PC-9 (cell line): ENCODE data around the gene ACSM2B. TPM values are rescaled to one million over a fixed set of nuclear protein-coding genes. Genes with fewer than 3 reads are reported as not detected.
"Not testable (repeated sequence)": the region's sequence is repeated elsewhere in the genome, so short reads cannot be mapped to it uniquely, and the experiment has no call there.

Source experiments
- BruUV-seq: library from RNA; stranded (reverse); fragments of 400-500 nt; replicated peaks from 2 replicates; lab custom pipeline; 2021; lab: Mats Ljungman, UMichigan
- CTCF ChIA-PET: fragments of 300-600 bp; sonication (Branson Sonifier 250); formaldehyde crosslinking; loops from one replicate; lab custom pipeline; 2022; ENCODE audit warnings: antibody characterized with exemption; lab: Charles Lee
- POLR2A ChIA-PET: fragments of 300-600 bp; sonication (Branson Sonifier 250); formaldehyde crosslinking; loops from one replicate; lab custom pipeline; 2022; ENCODE audit warnings: antibody characterized with exemption; ENCODE audit not compliant: unreplicated experiment; lab: Charles Lee
- DNase-seq, 2 experiments: peaks; one replicate each; pipeline versions ENCODE4 v3.0.0 to v3.0.0-alpha.2; 2015 to 2022; ENCODE audit warnings: mixed read lengths in 1 of 2
- H2AFZ ChIP-seq: fragments of 200-600 bp; sonication (generic); 2 replicates; pipeline ENCODE4 v1.8.1; 2017; ENCODE audit warnings: antibody characterized with exemption
- H3F3A ChIP-seq: fragments of 200-600 bp; sonication (generic); 2 replicates; pipeline ENCODE4 v1.8.1; 2017; ENCODE audit warnings: antibody characterized with exemption, mild to moderate bottlenecking, low read depth; ENCODE audit not compliant: insufficient read depth
- H3K27ac ChIP-seq: fragments of 200-600 bp; sonication (generic); 2 replicates; pipeline ENCODE4 v1.6.1; 2016; ENCODE audit warnings: mixed run types
- H3K27me3 ChIP-seq: fragments of 200-600 bp; sonication (generic); 2 replicates; pipeline ENCODE4 v1.6.1; 2016; ENCODE audit warnings: low read depth, mixed run types; ENCODE audit not compliant: insufficient read depth
- H3K36me3 ChIP-seq: fragments of 200-600 bp; sonication (generic); 2 replicates; pipeline ENCODE4 v1.6.1; 2016; ENCODE audit warnings: low read depth, mixed run types
- H3K4me1 ChIP-seq: fragments of 200-600 bp; sonication (generic); replicated peaks from 2 replicates; pipeline ENCODE4 v1.6.1; 2016; ENCODE audit warnings: mixed run types; ENCODE audit not compliant: insufficient read depth
- H3K4me2 ChIP-seq: fragments of 200-600 bp; sonication (generic); 2 replicates; pipeline ENCODE4 v1.6.1; 2017; ENCODE audit warnings: mixed run types
- H3K4me3 ChIP-seq: fragments of 200-600 bp; sonication (generic); 2 replicates; pipeline ENCODE4 v1.6.1; 2016; ENCODE audit warnings: mixed run types
- H3K79me2 ChIP-seq: fragments of 200-600 bp; sonication (generic); 2 replicates; pipeline ENCODE4 v1.6.1; 2017; ENCODE audit warnings: low read depth, mixed run types
- H3K9me2 ChIP-seq: fragments of 200-600 bp; sonication (generic); 2 replicates; pipeline ENCODE4 v1.8.1; 2017; ENCODE audit warnings: mild to moderate bottlenecking; ENCODE audit not compliant: insufficient read depth
- H3K9me3 ChIP-seq: fragments of 200-600 bp; sonication (generic); 2 replicates; pipeline ENCODE4 v1.8.1; 2016; ENCODE audit warnings: low read depth; ENCODE audit not compliant: insufficient read depth
- H4K20me1 ChIP-seq: fragments of 200-600 bp; sonication (generic); 2 replicates; pipeline ENCODE4 v1.8.1; 2017; ENCODE audit not compliant: insufficient read depth
- EZH2 ChIP-seq: fragments of 200-600 bp; sonication (generic); IDR thresholded peaks from 2 replicates; pipeline ENCODE4 v1.8.0; 2017; ENCODE audit warnings: antibody characterized with exemption, low read depth
- intact Hi-C: fragments of 100-400 bp; cut with micrococcal nuclease; formaldehyde crosslinking; loops from one replicate; pipeline ENCODE4 v1.10.0; 2022; ENCODE audit not compliant: unreplicated experiment
- total RNA-seq: library from RNA; stranded (reverse); gene quantifications from 2 replicates; pipeline ENCODE4 v1.2.3, GENCODE V29; 2021
- TF ChIP-seq, protein P1 (sequence below): fragments of 200-600 bp; sonication (generic); conservative IDR thresholded peaks from 2 replicates; pipeline ENCODE4 v1.6.1; 2017; ENCODE audit warnings: mixed run types, antibody characterized with exemption, mild to moderate bottlenecking, moderate library complexity

The ACSM2B gene
- total RNA-seq, 1 experiment from 2014 or later: not detected

DNA sequence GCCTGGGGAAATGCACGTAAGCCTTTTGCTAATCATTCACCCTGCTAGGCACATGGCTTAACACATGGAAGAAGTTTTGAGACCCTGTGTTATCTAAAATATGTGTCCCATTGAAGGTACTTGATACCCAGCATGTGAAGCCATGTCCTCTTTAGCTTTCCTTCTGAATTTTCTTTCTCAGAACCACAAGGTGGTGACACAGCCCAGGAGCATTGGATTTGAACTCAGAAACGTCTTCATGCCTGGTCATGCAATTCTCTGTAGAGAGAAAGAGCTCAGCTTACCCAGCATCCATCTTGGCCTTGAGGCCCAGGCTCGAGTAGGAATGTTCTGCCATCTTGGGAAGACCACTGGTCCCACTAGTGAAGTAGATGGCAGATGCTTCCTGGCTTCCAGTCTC is 22.7 kb downstream of the ACSM2B start:
- H3K27ac ChIP-seq, H3K36me3 ChIP-seq, H2AFZ ChIP-seq, H3K4me3 ChIP-seq, POLR2A ChIA-PET, H3K9me2 ChIP-seq, CTCF ChIA-PET, H3K27me3 ChIP-seq, H3K9me3 ChIP-seq, DNase-seq, H4K20me1 ChIP-seq, intact Hi-C loops, H3K79me2 ChIP-seq, H3F3A ChIP-seq, H3K4me1 ChIP-seq, H3K4me2 ChIP-seq, BruUV-seq: not testable (repeated sequence)

DNA sequence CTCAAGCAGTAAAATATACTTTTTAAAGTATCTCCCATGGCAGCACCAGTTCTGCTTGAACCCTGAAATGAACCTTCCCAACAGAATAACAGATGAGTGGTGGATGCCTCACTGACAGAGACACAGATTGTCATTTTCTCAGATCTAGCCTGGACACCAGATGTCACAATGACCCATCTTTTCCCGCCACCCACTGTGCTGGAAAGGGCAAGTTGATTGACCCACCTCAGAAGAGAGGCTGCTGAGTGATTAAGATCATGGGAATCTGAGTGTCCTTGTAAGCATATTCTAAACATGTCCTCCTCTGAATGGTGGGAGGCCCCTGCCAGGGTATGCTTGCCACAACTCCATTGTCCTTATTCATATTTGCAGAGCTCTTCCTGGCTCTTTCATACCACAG is 29.2 kb downstream of the ACSM2B start:
- H3K9me2 ChIP-seq, POLR2A ChIA-PET, H3K36me3 ChIP-seq, H3K4me3 ChIP-seq, H2AFZ ChIP-seq, intact Hi-C loops, BruUV-seq, H3K4me2 ChIP-seq, H3K4me1 ChIP-seq, H3K9me3 ChIP-seq, H3F3A ChIP-seq, H3K27me3 ChIP-seq, CTCF ChIA-PET, H3K79me2 ChIP-seq, H3K27ac ChIP-seq, DNase-seq, H4K20me1 ChIP-seq: not testable (repeated sequence)

DNA sequence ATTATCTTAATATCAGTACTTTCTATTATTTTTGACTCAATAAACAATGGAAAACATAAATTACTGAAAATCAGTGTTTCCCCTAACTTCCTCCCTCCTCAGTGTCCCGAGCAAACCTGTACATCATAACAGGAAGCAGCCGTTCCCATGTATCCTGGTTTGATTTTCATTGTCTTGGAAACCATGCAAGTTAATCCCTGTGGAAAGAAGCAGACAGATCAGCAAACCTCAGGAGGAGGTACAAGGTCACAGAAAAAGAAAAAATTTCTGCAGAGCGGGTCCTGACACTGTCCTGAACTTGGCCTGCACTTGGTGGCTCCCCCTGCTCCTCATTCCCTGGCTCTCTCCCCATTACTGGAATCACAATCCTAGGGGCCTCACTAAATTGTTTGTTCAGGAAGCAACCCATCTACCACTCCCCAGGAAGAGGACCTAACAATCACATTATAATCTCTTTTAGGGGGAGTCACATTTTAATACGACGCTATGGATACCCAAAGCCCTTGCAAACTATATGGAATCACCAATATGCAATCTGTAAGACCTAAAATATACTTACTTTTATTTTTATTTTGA is 29.8 kb downstream of the ACSM2B start:
- POLR2A ChIA-PET, H3K27me3 ChIP-seq, H2AFZ ChIP-seq, H3K4me1 ChIP-seq, H3F3A ChIP-seq, H3K79me2 ChIP-seq, CTCF ChIA-PET, intact Hi-C loops, BruUV-seq, H3K9me3 ChIP-seq, H3K4me2 ChIP-seq, DNase-seq, H3K27ac ChIP-seq, H4K20me1 ChIP-seq, H3K9me2 ChIP-seq, H3K4me3 ChIP-seq, H3K36me3 ChIP-seq: not testable (repeated sequence)

DNA sequence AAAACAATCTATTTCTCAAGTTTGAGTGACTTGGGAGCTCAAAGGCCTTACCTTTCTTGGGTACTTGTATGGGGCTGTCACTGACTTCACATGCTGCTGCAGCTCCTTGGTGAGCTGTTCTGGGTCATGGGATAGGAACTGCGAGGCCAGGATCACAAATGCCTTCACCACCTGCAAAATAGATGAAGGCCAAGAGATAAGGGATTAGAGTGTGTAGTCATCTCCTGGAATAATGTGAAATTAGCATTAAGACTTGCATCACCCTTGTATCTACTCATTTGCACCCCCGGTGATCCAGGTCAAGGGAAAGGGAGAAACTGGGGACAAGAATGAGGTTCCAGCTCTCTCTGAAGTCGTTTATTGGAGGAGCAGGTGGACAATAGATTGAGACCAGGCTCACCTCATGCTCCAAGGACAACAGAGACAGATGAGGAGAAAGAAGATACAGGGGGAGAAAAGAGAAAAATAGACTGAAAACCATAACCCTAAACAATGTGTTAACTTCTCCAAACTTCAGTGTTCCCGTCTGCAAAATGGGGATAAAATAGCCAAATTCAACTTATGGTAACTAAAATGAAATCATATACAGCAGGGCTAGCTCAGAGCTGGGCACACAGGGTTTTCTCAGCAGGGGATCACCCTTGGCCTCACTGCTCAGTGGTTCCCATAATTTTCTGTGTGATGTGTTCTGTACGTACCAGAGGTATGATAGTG is 35.4 kb downstream of the ACSM2B start:
- H3K9me2 ChIP-seq, H3F3A ChIP-seq, H3K27me3 ChIP-seq, H3K36me3 ChIP-seq, H3K9me3 ChIP-seq, H3K4me3 ChIP-seq, H2AFZ ChIP-seq, H4K20me1 ChIP-seq, H3K4me1 ChIP-seq, intact Hi-C loops, POLR2A ChIA-PET, DNase-seq, CTCF ChIA-PET, H3K27ac ChIP-seq, BruUV-seq, H3K4me2 ChIP-seq, H3K79me2 ChIP-seq: not testable (repeated sequence)

DNA sequence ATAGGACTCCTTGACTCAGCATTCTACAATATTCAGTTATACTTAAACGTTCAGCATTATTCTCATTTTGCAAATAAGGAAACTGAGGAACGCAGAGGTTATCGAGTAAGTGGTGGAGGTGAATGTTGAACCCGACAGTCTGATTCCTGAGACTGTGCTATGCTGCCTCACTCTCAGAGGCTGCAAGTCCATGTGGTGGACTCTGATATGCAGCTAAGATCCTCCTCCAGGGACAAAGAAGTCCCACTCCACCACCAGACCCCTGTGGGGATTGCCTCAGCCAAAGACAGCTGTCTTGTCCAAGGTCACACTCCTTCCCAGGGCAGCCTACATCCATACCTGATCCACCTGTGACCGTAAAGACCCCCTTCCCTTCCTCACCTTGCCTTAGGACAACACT is 37.5 kb downstream of the ACSM2B start:
- H3K27me3 ChIP-seq: 0 out of 2 replicates have a peak, but pooled peaks cover 7% of the 10 kb centered on the region
- H3K27ac ChIP-seq: no peak overlapping the region
- no peaks in the 10 kb centered on the region for H3F3A ChIP-seq
- no peaks in the 10 kb centered on the region for H4K20me1 ChIP-seq
- no peak for DNase-seq
- ChIA-PET CTCF (no interaction called here), POLR2A (no interaction called here)
- H3K9me3 ChIP-seq: no peaks in the 10 kb centered on the region
- H3K4me1 ChIP-seq: no peaks in the 10 kb centered on the region
- no peak overlapping the region for H2AFZ ChIP-seq
- H3K4me3 ChIP-seq: no peak overlapping the region
- H3K9me2 ChIP-seq: no peaks in the 10 kb centered on the region
- TF ChIP-seq EZH2: no peak
- TF ChIP-seq, protein P1, sequence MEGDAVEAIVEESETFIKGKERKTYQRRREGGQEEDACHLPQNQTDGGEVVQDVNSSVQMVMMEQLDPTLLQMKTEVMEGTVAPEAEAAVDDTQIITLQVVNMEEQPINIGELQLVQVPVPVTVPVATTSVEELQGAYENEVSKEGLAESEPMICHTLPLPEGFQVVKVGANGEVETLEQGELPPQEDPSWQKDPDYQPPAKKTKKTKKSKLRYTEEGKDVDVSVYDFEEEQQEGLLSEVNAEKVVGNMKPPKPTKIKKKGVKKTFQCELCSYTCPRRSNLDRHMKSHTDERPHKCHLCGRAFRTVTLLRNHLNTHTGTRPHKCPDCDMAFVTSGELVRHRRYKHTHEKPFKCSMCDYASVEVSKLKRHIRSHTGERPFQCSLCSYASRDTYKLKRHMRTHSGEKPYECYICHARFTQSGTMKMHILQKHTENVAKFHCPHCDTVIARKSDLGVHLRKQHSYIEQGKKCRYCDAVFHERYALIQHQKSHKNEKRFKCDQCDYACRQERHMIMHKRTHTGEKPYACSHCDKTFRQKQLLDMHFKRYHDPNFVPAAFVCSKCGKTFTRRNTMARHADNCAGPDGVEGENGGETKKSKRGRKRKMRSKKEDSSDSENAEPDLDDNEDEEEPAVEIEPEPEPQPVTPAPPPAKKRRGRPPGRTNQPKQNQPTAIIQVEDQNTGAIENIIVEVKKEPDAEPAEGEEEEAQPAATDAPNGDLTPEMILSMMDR: no peak
- H3K4me2 ChIP-seq: no peak overlapping the region
- intact Hi-C loops: no loop called here
- no TSS peak for BruUV-seq
- H3K79me2 ChIP-seq: no peaks in the 10 kb centered on the region
- H3K36me3 ChIP-seq: no peaks in the 10 kb centered on the region
